Activated CD8-positive, alpha-beta memory T cell treated with anti-CD3 and anti-CD28 coated beads, Interleukin-2, amount 50 U/mL, for 24 hours (primary cell): Measurements from ENCODE around the gene CBR3.

Source experiments
- DNase-seq: peaks from one replicate; pipeline ENCODE4 v3.0.0-alpha.2; 2020; ENCODE audit errors: extremely low read depth

The CBR3 gene

DNA sequence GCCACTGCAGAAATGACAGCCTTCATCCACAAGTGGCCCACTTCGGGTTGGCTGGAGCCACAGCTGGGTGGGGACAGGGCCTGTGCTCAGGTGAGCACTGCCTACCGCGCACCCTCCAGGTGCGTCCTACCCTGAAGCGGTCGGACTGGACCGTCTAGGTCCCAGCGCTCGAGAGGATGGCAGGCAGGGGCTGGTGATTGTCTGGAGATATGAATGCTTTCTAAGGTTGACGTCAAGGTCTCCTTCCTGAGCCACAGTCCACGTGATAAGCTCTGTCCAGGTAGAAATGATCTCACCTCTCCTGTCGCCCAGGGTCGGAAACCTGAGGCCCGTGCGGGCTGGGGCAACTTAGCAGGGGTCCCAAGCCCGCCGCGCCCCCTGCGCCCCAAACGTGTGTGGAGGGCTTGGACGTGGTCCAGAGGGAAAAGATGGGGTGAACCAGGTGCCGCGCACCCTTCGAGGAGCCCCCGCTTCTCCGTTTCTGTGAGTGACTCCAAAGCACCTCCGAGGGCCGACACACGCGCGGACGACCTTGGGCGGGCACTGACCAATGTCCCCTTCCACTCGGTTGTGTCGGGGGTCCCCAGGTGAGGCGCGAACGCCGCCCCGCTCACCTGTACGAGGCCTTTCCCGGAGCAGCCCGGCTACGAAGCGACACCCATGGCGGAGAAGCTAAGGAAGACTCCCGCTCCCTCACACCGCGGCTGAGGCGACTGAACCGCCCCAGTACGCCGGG lies 20.9 kb downstream of the CBR3 start:
- DNase-seq, result no peak

DNA sequence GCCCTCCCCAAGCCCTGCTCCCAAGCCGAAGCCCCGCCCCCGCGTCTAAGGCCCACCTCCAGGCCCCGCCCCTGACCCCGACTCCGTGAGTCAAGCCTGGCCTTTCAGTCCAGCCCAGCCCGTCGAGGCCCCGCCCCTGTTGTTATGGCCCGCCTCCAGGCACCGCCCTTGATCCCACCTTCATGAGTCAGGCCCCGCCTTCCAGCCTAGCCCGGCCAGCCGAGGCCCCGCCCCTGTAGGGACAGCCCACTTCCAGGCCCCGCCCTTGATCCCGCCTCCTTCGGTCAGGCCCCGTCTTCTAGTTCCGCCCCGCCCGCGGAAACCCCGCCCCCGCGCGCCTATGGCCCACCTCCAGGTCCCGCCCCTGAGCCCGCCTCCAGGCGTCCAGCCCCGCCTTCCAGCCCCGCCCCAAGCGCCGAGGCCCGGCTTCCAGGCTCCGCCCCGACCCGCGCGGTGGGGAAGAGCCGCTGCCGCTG lies 21.5 kb downstream of the CBR3 start:
- DNase-seq, result peak; percentile 99

DNA sequence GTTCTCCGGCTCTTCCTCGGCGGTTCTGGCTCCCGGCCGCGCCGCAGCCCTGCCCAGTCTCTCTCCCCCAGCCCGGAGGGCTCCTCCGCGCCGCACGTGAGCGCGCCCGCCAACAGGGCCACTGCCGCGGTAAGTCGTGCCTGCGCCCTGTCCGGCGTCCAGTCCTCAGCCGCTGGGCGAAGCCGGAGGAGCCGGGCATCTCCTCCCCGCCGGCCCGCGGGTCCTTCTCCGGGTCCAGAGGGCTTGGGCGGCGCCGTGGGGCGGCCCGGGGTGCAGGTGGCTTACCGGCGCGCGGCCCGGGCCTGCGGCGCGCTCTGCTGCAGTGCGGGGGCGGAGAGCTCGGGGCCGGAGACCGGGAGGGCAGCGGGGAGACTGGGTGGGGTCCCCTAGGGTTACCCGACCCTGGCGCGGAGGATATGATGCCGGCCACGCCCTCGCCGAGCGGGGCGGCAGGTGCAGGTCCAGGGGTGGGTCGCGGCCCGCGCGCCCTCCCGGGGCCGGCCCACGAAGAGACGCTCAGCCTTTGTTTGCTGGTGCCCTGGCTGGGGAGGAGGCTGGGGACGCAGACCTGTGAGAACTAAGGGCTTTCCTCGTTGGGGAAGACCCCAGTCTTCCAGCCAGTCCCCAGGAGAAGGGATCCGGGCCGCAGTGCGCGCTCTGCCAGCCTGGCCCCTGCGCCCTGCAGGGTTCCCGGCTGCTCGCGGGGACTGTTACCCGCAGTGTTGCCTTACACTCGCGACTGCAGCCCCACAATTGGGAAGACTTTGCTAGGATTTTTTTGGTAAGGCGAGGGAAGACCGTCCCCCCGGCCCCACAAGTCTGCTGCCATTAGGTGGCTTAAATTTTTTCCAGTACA lies 22.2 kb downstream of the CBR3 start, which contains the start of gene DOP1B:
TSS of gene DOP1B (plus strand) at position 10 of the 856 bp plus-strand sequence. CDS start 7,910 bp downstream, outside the sequence.
- DNase-seq, result no peak

DNA sequence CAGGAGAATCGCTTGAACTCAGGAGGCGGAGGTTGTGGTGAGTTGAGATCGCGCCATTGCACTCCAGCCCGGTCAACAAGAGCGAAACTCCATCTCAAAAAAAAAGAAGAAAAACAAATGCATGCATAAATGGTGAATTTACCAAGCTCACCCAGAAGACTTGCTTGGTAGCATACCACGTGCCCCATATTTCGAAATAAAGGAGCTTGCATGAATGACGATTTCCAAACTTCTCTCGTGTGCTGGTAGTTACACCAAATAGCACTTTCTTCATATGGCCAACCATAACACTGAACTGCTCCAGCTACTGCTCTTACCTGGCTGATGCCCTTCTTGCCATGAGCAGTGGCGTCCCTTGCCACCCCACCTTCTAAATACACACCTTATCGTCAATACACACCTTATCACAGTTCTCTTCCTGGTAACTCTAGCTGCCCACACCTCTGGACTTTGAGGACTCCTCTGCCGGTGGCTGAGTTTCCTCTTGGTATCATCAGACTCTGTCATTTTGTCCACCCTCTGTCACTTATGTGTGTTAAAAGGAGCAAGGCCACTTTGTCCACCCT lies 24.6 kb downstream of the CBR3 start:
- DNase-seq, result no peak

DNA sequence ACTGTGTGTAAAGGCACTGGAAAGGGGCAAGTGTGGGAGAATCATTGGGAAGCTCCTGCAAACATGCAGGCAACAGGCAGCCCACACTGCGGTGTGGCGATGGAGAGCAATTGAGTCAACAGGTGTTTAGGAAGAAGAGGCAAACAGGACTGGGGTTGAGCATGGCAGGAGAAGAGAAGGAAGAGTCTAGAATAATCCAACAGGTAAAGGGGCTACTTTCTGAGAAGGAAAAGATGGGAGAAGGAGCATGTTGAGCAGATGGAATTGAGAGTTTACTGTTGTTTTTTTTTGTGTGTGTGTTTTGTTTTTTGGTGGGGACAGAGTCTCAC lies 25.9 kb downstream of the CBR3 start:
- DNase-seq, result no peak

DNA sequence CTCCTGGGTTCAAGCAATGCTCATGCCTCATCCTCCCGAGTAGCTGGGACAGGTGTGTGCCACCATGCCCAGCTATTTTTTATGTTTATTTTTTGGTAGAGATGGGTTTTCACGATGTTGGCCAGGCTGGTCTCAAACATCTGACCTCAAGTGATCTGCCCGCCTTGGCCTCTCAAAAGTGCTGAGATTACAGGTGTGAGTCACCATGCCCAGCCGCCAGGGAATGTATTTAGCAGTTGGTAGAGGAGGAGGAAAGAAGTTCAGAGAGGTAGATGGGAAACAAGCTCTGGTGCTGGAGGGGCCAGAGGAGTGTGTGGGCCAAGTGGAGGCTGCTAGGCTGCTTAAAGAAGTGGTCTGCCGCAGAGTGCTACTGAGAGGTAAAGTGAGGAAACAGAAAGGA lies 27.8 kb downstream of the CBR3 start:
- DNase-seq, result no peak

DNA sequence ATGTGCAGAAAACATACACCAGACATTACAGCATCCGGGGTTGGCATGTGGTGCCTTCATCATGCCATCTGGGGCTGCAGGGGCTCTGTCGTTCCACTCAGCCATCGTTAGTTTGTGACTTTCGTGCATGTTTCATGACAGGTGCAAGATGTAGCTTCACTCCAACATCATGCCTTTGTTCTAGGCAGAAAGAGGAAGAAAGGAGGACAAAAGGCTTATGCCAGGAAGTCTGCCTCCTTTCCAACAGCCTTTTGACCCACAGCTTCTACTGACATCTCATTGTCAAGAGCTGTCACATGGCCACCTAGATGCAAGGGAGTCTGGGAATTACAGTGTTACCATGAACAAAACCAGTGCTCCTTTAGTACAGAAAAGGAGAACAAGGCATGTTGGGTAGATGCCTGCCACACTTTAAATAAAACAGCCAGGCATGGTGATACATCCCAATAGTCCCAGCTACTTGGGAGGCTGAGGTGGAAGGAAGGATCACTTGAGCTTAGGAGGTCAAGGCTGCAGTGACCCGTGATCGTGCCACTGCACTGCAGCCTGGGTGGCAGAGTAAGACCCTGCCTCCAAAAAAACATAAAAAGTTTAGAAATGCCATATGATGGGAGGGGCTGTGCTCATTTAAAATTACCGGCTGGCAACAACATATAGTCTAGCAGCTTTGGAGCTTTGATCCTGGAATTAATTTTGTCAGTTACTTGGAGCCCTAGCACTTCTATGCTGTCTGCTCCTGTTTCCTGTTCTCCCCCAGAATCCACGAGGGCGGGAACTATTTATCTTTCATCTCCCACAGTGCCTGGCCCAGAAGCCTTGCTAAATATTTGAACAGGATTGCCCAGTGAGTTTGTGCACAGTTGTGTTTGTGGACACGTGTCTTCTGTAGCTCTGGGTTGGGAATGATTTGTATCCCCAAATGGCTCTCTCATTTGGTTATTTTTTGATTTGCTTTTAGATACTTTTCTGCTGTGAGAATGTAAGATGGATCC lies 29.2 kb downstream of the CBR3 start:
- no peak for DNase-seq

DNA sequence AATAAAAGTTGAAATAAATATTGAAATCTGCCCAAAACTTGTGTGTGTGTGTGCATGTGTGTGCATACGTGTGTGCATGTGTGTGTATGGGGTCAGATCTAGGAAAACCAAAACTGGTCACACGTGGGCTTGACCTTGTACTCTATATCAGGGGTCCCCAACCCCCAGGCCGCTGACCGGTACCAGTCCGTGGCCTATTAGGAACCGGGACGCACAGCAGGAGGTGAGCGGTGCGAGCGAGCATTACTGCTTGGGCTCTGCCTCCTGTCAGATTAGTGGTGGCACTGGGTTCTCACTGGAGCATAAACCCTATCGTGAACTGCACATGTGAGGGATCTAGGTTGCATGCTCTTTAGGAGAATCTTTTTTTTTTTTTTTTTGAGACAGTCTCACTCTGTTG lies 30.5 kb downstream of the CBR3 start:
- no peak for DNase-seq

DNA sequence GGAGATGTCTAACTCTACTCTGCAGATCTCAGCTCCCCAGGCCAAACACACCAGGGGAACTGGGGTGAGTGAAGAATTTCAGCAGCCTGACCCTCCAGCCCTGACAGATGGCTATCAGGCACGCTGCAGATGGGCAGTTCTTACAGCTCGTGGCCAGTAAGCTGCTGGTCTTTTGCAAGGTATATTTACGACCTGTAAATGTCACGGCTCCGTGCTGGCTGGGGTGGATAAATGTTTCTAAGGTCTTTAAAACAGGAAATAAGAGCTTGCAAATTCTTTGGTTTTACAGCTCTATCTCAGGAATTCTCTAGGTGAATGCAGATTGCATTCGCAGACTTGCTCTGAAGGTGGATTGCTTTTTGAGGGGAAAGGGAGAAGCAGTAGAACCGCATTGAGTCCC lies 31.8 kb downstream of the CBR3 start:
- DNase-seq, result no peak

DNA sequence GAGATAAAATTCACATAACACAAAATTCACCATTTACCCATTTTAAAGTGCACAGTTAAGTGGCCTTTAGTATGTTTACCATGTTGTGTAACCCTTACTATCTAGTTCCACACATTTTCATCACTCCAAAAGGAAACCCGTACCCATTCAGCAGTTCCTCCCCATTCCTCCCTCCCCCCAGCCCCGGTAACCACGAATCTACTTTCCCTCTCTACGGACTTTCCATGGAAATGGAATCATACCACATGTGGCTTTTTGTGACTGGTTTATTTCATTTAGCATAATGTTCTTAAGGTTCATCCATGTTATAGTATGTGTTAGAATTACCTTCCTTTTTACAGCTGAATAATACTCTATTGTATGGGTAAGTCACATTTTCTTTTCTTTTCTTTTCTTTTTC lies 32.7 kb downstream of the CBR3 start:
- no peak for DNase-seq

DNA sequence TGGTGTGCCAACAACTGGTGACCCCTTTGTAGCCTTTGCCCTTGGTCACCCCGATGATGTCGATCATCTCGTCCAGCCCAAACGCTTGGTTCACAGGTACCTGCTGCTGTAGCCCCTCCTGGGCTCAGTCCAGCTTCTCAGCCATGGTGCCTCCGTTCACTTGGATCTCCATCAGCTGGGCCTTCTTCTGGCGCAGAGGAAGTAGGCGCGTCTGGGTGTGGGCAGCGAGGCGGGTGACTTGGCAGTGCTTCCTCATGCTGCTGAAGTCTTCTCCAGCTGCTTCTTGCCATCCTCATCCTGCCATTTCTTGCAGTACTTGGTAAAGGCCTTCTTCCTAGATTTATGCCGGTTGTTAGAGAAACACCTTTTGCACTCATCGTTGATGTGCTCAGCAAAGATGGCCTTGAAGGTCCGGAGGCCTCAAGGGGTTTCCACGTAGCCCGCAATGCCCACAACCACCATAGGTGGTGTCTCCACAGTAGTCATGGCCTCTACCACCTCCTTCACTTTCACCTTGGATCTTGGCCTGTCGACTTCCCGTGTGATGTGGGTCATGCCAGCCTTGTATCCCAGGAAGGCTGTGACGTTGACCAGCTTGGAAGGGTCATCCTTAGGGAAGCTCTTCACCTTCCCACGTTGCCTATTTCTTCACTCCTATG lies 34.7 kb downstream of the CBR3 start:
- DNase-seq, result no peak

DNA sequence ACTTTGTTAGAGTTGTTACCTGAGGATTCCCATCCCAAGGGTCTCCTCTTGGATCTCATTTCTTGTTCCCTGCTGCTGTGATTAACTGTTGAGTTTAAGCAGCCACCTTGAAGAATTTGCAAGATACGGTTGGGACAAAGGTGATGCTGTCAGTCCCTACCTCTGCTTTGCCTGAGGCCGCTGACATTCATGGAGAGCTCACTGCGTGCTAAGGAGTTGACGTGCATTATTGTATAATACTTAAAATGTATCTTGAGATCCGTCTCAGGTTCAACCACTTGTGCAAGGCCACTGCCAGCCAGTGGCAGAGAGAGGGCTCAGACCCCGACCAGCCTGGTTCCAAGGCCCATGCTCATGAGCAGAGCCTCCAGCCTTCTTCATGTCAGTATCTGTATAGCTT lies 35.9 kb downstream of the CBR3 start:
- no peak for DNase-seq

DNA sequence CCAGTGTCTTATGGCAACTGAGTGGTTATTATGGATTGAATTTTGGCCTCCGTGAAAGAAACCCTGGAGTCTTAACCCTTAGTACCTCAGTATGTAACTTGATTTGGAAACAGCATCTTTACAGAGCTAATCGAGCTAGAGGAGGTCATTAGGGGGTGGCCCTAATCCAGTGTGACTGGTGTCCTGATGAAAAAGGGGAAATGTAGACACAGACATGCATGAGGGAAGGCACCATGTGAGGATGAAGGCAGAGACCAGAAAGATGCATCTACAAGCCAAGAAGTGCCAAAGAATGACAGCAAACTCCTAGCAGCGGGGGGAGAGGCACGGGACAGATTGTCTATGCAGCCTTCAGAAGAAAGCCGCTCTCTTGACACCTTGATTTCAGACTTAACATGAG lies 36.5 kb downstream of the CBR3 start:
- no peak for DNase-seq

DNA sequence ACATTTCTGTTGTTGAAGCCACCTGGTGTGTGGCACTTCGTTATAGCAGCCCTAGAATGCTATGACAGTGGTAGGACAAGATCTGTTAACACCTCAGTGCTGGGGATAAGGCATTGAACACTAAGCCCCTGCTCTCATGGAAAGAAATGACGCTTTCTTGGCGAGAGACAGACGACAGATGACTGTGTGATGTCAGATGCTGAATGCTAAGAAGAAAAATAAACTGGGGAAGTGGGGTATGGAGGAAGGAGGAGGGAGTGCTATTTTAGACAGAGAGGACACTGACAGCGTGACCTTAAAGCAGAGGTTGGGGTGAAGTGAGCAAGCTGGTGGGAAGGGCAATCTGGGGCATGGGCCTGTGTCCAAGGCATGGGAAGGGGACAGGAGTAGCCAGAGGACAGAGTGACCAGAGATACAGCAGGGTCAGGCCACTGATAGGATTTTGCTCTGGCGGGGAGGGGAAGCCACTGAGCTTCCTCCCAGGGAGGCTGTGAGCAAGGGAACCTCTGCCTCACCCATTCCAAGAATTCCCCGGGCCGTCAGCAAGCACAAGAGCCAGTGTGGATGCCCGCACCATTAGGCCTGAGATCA lies 37.0 kb downstream of the CBR3 start:
- no peak for DNase-seq

DNA sequence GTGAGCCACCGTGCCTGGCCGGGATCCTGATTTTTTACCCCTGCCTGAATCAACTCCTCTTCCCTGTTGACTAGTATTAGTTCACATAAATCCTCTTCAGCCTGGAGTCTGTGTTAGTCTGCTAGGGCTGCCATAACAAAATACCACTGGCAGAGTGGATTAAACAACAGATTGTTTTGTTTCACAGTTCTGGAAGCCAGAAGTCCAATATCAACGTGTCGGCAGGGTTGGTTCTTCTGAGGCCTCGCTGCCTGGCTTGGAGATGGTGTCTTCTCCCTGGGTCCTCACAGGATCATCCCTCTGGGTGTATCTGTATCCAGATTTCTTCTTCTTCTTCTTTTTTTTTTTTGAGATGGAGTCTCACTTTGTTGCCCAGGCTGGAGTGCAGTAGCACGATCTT lies 39.9 kb downstream of the CBR3 start:
- no peak for DNase-seq

DNA sequence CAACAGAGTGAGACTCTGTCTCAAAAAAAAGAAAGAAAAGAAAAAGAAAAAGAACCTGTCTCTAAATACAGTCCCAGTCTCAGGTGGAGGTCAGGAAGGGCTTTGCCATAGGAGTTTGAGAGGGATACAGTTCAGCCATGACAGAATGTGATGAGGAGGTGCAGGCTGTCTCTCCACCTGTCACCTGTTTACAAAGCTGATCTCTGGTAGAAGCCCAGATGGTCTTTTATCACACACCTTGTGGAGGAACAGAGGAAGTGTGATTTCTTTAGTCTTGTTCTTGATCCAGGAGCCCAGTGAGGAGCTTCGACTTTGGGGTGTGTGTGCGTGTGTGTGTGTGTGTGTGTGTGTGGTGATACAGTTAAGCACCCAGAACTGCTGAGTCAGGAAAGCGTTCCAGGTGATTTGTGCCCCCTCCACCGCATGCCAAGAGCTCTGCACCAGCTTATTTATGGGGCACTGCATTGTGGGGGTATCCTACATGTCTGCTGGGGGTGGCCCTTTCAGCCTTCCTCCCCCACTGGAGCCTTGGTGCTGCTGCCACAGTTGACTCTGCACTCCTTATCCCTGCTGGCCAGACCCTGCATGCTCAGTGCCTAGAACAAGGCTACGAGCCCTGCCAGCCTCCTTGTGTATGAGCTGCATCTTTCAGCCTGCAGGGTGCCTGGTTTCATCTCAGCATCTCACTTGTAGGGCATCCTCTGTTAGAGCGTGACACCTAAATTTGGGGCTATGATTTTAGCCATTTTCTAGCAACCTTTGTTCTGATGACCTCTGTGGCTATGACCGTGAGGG lies 41.1 kb downstream of the CBR3 start:
- DNase-seq, result no peak

DNA sequence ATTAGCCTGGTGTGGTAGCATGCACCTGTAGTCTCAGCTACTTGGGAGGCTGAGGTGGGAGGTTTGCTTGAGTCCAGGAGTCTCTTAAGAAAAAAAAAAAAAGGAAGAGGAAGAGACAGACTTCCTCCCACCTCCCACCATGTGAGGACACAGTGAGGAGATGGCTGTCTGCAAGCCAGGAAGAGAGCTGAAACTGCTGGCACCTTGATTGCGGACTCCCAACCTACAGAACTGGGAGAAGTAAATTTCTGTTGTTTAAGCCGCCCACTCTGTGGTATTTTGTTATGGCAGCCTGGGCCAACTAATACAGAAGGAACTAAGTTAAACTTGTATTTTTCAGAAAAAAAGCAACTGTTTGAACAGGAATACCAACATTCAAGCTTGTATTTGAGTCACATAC lies 43.5 kb downstream of the CBR3 start:
- DNase-seq, result no peak

DNA sequence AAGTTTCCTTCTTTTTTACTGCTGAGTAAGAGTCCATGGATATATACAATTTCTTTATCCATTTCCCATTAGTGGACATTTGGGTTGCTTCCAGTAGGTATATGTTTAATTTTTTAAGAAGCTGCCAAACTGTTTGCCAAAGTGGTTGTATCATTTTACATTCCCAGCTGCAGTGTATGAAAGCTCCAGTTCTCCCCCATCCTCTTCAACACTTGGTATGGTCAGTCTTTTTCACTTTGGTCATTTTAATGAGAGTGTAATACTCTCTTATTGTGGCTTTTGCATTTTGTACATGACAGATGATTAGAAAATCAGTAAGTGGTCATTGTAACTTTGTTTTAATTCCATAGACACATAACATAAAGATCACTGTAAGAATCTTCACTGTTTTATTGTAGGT lies 44.3 kb downstream of the CBR3 start:
- no peak for DNase-seq

DNA sequence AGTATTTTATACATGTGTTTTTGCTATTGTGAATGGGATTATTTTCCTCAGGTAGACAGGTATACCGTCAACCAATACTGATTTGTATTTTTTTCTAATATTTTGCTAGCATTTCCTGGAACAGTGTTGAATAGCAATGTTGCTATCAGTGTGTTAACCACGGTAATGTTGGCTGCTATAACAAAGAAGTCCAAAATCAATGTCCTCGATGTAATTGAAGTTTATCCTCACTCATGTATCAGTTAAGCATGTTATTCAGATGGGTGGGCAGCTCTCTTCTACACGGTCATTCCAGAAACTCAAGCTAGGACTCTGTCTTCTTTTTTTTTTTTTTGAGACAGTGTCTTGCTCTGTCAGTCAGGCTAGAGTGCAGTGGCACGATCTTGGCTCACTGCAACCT lies 46.1 kb downstream of the CBR3 start:
- DNase-seq, result no peak
